ENCODE data around the gene GLS.
"Not testable (repeated sequence)": the region's sequence is repeated elsewhere in the genome, so short reads cannot be mapped to it uniquely, and the experiment has no call there.

Gene GLS

DNA sequence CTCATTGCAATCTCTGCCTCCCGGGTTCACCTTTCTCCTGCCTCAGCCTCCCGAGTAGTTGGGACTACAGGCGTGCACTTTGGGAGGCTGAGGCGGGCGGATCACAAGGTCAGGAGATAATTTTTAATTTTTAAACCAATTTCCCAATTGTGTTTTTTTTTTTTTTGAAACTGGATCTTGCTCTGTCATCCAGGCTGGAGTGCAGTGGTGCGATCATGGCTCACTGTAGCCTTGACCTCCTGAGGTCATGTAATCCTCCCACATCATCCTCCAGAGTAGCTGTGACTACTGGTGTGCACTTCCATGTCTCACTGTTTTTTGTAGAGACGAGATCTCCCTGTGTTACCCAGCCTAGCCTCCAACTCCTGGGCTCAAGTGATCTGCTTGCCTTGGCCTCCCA lies 49.3 kb downstream of the GLS start:
- no peak for DNase-seq (ENCODE audit: low read depth in 2 of 2)

DNA sequence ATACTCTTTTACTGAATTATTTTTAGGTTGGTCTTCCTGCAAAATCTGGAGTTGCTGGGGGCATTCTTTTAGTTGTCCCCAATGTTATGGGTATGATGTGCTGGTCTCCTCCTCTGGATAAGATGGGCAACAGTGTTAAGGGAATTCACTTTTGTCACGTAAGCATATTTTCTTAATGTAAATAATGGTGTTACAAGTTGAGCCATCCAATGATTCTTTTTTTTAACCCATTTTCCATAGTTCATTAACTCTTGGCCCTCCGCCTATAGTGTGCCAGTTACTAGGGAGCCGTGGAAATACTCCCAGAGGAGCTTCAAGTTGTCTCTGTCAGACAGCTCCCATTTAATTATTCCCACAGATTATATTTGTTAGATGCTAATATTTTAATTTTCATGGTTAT lies 49.8 kb downstream of the GLS start:
- DNase-seq (ENCODE audit: low read depth in 2 of 2), result no peak

DNA sequence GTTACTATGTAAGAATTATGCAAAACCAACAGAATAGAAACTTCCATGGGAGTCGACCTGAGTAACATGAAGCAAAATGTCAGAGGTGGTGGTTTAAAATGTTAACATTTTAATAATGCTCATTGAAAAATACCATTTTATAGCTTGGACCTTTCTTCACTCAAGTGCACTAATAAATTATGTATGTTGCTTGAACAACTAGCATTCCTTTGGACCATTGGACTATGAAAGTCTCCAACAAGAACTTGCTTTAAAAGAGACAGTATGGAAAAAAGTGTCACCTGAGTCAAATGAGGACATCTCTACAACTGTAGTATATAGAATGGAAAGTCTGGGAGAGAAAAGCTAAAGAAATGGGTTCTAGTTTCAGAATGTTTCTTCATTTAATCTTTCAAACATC lies 51.9 kb downstream of the GLS start:
- no peak for DNase-seq (ENCODE audit: low read depth in 2 of 2)

DNA sequence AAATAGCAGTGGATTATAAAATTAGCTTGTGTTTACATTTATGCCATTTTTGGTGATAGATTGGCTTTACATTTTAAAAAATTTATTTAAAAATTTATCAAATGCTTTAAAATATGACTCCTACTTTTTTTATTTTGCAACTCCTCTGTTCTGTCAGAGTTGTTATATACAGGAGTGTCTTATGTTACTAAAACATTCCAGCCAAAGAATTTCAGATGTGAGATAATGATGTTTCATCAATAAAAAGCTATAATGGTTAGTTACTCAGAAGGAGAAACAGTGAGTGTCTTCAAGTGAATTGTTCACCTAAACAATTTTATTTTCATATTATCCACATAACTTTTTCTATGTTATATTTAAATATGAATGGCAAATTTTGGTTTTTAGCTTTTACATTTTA lies 52.7 kb downstream of the GLS start:
- no peak for DNase-seq (ENCODE audit: low read depth in 2 of 2)

DNA sequence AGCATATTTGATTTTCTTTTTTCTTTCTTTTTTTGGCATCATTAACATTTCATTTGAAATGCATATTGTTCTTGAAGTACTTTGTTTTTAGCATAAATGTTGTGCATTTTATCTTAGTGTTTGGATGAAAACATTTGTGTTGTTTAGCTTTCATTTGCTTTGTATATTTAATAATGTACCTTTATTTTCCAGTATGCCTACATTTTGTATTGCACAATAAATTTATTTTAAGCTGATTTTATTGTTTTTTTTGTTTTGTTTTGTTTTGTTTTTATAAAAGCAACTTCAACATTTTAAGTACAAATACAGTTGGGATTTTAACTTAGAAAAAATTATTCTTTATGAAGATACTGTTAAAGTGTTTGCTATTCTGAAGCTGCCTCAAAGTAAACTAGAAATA lies 54.4 kb downstream of the GLS start:
- DNase-seq (ENCODE audit: low read depth in 2 of 2), result no peak

DNA sequence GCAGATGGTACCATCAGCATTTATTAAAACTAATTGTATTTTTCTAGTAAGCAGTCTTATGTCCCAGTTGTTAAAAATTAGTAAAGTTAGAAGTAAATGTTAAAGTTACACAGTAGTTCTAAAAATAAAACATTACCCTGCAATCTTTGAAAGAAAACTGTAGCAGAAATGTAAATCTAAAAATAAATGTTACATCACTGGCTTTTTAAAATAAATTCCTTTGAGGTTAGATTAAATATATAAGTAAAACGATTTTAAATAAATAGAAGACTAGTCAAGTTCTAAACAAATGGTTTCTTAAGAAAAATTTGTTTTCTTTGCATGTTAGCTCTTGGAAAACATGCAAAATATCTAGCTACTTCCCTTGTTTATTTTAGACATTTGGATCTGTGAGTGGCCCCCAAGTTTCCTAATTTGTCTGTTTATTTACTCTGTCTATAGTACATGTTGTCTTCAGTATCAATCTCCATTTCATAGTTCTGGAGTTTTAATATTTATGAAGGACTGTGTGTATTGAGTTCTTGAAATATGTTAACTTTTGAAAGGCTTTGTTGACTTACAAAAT lies 58.2 kb downstream of the GLS start:
- DNase-seq (ENCODE audit: low read depth in 2 of 2), result no peak

DNA sequence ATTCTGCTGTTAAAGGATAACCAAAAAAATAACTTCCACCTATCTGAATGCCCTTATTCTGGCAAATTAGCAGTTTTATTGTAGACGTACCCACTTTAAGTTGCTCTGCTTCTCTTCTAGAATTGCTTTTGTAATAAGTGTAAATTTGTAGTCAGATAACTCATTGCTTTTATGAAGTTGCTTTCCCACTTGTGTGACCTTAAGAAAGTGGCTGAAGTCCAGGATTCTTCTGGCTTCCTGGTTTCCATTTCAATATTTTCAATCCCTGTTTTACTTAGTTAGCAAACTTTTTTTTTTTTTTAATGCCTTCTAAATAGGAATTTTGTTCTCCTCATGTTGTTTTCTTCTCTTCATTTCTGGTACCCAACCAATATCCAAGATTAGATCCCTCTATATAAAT lies 59.8 kb downstream of the GLS start:
- no peak for DNase-seq (ENCODE audit: low read depth in 2 of 2)

DNA sequence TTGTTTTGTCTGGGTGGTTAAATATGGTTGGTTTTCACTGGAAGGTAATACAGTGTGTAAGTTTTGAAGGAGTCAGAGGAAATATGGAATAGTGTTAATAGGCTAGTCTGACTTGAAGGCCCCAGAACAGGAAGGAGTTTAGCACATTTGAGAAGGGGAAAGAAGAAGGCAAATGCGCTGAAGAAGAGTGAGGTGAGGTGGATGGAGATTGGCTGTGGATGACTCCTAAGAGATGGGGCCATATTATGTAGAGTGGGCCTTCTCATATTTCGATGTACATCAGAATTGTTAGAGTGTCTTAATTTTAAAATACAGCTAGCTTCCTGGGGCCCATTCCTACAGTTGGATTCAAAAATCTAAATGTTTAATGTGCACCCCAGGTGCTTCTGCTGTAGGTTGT lies 61.0 kb downstream of the GLS start:
- DNase-seq (ENCODE audit: low read depth in 2 of 2), result no peak

DNA sequence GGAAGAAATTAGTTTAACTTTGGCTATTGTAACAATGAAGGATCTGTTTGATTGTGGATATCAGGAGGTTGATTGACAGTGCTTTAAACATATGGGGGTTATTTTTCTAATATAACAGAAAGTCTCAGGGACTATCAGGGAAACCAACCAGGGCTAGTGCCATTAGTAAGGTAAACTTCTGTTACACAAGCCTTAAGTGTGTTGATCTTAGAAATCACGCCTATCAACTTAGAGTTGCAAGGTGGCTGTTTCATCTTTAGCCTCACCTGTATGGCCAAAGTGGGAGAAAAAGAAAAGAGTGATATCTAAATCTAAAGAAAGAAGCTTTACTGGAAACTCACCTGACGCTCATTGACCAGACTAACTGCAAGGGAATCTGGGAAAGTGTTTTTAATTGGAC lies 62.1 kb downstream of the GLS start:
- no peak for DNase-seq (ENCODE audit: low read depth in 2 of 2)

DNA sequence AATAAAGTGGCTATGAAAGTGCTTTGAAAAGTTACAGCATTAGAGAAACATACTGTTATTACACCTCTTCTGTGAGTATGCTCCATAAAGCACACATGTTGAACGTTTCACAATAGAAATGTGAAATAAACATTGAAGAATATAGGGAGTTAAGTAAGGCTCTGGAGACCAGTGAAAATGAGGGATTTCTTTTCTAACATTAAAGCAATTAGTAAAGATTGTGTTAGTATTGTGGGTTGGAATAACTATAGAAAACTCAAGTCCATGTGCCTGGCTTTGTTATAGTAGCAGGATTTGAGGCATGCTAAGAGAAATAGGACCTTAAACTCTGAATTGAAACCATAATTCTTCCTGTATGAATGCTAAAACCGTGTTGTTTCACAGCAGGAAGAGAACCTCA lies 63.1 kb downstream of the GLS start:
- no peak for DNase-seq (ENCODE audit: low read depth in 2 of 2)

DNA sequence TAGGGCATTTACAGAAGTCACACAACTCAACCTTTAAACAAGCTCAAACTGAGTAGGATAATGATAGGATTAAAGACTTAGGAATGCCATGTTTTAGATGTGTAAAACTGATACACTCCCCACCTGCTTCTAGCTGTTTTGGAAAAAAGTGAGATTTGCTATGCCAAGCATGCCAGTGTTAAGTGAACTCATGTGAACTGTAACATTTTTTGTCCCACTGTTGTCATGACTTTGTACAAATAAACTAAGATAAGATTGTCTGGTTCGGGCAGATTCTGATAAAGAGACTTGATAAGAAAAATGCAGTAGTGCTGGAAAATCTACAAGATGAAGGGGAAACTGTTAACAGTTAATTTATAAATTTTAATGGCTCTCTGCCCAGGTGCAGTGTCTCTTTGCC lies 66.5 kb downstream of the GLS start:
- DNase-seq (ENCODE audit: low read depth in 2 of 2), result no peak

DNA sequence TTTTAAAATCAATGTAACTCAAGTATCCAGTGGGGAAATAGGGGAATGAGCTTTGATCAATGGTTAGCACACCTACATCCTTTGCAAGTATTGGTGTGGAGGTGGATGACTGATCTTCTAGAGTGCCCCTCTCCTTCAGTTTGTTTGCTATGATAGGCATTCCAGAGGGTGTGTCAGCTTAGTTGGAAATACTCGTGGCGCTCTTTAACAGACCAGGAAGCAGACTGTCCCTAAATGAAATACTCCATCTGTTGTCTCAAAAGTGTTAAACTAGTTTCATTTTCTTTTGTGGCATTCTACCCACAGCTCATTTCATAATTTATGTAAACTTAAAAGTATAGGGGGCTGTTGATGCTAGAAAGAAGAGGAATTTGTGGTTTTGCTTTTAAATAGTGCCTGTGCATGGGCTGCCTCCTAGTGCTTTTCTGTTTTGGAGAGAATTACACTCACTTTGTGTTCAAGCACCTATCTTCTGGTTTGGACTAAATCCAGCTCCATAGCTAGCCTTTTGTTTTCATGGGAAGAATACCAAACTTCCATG lies 67.2 kb downstream of the GLS start:
- DNase-seq (ENCODE audit: low read depth in 2 of 2), result no peak

DNA sequence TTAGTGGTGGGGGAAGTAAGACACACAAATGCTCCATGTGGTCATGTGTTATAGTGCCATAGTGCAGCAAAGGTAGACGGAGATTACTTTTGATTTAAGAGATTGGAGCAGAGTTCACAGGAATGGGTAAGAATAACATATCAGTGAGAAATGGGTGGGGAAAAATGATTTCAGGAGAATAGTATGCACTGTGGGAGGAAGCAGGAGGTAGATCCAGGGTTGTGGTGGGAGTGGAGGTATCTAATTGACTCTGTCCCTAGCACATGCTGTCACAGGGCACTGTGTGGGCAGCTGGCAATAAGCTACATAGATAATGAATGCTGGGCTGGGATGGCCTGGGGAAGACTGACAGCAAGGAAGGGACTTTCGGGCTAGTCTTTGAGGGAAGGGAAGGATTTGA lies 68.0 kb downstream of the GLS start:
- no peak for DNase-seq (ENCODE audit: low read depth in 2 of 2)

DNA sequence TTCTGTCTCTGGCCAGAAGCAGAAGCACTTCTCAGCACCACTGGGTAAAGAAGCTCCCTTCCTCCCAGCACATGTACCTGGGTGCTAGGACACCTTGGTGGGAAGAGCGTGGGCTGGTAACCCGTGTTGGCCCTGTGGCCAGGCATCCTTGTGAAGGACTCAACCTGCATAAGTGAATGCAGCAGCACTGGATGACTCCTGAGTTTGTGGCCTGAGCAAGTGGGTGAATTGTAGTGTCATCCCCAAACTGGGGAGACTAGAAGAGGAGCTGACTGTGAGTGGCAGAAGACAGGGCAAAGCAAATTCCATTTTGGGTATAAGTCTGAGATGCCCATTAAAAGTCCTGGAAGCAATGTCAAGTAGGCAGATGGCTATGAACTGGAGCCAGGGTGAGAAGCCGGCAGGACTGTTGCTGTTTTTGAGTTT lies 70.0 kb downstream of the GLS start:
- no peak for DNase-seq (ENCODE audit: low read depth in 2 of 2)

DNA sequence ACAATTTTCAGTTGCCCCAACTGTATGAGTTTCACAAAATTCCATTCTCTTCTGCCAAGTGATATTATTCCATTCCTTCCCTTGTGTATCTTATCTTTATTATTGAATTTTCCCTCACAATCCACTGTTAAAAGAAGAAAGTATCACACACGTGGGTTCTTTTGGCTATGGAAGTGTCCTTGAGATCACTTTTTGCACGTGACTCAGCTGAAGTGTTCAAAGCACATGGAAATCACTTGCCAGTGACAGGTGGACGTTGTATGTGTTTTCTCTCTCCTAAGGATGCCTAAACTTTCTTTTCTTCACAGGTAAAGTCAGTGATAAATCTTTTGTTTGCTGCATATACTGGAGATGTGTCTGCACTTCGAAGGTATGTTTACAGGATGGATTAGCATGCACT lies 72.6 kb downstream of the GLS start:
- DNase-seq (ENCODE audit: low read depth in 2 of 2), result no peak

DNA sequence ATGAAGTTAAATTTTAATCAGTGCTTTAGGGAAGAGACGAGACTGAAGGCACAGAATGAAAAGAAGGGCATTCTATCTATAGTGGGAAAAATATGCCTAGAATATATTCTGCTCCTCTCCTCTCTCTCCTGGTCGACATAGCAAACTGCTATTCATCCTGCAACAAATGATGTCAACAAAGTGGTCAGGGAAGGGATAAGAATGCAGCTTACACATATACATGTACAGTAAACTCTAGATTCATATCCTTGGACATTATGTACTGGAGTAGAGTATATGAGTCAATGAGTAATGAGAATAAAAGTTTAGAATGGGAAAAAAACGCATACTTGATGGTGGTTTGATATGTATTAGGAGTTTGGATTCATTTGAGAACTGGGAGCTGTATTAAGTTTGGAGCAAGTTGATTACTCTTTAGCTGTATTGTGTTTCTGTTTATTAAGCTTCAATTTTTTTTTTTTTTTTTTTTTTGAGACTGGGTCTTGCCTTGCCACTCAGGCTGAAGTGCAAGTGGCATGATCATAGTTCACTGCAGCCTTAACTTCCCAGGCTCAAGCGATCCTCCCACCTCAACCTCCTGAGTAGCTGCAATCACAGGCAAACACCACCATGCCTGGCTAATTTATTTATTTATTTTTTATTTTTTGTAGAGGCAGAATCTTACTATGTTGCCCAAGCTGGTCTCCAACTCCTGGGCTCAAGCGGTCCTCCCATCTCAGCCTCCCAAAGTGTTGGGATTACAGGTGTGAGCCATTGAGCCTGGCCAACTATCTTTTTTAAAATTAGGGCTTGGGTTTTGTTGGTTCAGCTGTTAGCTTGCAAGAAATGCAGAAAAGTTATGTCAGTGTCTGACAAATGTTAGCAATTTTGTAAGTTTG lies 79.5 kb downstream of the GLS start:
- no peak for DNase-seq (ENCODE audit: low read depth in 2 of 2)

DNA sequence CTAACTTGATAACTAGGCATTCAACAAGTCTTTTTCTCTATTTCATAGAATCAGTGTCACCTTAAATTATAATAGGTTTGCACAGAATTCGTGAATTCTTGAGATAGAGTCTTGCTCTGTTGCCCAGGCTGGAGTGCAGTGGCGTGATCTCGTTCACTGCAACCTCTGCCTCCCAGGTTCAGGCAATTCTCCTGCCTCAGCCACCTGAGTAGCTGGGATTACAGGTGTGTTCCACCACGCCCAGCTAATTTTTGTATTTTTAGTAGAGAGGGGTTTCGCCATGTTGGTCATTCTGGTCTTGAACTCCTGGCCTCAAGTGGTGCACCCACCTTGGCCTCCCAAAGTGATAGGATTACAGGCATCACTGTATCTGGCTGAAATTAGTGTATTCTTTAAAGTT lies 80.5 kb downstream of the GLS start:
- not testable (repeated sequence) for DNase-seq (ENCODE audit: low read depth in 2 of 2)

DNA sequence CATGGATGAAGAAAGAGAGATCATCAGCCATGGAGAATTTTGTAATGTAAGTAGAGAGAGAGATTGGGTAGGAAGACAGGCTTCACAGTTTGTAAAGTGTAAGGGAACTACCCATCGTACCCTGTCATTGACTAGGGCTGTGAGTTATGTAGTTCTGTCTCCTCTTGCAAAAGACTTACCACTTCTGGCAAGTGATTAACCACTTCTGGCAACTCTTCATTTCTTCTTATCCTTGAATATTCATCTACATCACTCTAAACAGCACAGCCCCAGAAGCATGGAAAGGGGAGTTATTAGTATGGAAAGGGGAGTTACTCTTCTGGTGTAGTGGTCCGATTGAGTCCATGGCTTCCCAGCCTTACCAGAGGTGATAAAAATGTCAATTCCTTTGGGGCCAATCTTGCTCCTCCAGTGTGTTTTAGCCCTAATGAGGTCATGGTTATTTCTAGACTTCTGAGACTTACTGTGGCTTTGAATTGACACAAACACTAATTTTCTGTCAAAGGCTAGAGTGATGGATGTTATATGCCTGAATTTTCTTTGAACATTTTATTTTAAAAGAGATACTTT lies 81.4 kb downstream of the GLS start:
- DNase-seq (ENCODE audit: low read depth in 2 of 2), result no peak

DNA sequence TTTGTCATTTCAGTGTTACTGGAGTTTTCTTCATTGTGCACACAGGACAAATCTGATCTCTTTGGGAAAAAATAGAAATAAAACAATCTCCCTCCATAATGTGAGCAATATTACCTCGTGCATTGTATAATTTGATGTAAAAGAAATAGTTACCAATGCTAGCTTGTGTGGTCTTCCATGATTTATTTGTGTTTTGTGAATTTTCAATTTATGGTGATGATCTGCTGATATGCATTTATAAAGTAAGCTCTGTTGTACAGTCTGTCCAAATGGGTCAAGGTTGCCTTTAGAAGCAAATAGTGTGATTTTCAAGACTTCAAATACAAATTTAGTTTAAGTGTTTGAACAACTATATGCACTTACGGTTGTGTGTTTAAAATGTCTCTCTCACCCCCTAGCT lies 82.5 kb downstream of the GLS start:
- DNase-seq (ENCODE audit: low read depth in 2 of 2), result no peak

DNA sequence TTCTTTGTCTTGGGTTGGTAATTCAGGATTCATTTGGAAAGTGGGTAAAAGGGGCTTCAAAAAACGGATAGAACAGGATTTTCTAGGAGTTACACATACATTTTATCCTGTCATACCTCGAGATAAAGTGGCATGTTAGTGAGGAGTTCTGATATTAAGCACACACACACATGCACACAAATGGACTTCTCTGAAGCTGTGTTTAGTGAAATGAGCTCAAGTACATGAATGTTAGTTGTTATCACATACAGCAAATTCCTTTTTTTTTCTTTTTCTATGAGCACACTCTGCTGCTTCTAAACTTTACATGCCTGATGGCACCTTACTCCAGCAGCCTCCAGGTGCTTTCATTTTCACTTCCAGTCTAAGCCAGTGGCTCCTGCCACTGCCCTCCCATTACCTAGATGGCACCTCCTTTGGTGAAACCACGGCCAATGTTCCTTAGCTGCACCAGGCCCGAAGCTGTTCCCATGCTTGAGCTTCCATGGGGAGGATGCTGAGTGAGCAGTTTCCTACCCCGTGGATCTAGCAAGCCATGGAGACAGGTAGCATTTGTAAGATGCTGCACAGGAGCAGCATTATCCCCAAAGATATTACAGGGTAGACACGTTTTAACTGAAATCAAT lies 83.7 kb downstream of the GLS start:
- DNase-seq (ENCODE audit: low read depth in 2 of 2), result no peak

DNA sequence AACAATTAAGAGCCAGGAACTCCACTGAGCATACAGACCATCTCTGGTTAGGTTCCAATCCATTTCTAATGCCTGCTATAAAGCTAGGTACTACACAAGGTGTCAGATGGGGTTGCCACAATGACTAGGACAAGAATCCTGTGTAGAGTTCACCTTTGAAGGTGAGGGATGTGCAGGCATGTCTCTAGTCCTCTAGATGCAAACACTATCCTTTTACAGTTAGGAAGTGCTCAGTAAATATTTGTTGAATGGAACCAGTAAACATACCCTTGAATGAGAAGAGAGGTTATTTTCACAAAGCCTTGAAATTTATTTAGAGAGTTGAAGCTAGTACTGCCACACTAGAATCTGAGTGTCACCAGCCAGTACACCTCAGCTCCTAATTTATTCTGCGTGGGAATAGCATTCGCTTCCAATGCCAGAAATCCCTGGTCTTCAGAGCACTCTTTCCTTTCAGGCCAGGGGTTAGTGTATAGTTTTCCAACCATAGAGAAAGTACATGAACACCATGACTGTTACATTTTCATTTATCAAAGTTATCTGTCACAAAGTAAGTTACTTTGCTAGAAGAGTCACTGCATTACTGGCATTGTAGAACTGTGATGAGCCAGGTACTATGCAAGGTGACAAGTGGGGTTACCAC lies 85.1 kb downstream of the GLS start:
- no peak for DNase-seq (ENCODE audit: low read depth in 2 of 2)

DNA sequence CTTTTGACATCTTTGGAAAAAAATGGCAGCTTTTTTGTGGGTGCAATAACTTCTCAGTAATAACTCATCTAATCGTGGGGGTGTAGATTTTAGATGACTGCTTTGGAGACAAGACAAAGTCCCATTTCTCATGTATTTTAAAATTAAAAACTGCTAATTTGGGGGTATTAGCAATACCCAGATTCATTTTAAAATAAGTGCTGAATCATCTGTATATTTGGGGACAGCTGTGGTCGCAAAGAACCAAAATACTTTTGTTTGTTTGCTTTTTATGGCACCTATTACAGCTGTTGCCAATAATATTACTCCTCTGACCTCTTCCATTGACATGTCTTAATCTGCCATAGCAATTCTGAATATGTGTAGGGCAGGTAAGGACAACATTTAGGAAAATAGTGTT lies 87.9 kb downstream of the GLS start:
- no peak for DNase-seq (ENCODE audit: low read depth in 2 of 2)

Data from stimulated activated CD8-positive, alpha-beta memory T cell treated with anti-CD3 and anti-CD28 coated beads, Interleukin-2, amount 100 ng/mL, for 48 hours (primary cell).